MM.1S (cell line): ENCODE results near the gene SGPL1.

ENCODE experiments used
- DNase-seq: peaks from one replicate; pipeline ENCODE4 v3.0.0-alpha.2; 2015
- H2AFZ ChIP-seq: fragments of 300-600 bp; sonication (generic); 2 replicates; pipeline ENCODE4 v1.6.0; 2016; ENCODE audit warnings: antibody characterized with exemption, low read length
- H3F3A ChIP-seq: fragments of 300-600 bp; sonication (generic); 2 replicates; pipeline ENCODE4 v1.6.1; 2016; ENCODE audit warnings: mild to moderate bottlenecking, antibody characterized with exemption, low read length, moderate library complexity, mixed read lengths; ENCODE audit not compliant: insufficient read depth
- H3K27ac ChIP-seq: fragments of 300-600 bp; sonication (generic); 2 replicates; pipeline ENCODE4 v1.5.1; 2016; ENCODE audit warnings: mild to moderate bottlenecking, low read length
- H3K27me3 ChIP-seq: fragments of 300-600 bp; sonication (generic); replicated peaks from 2 replicates; pipeline ENCODE4 v1.6.0; 2016; ENCODE audit warnings: low read length; ENCODE audit not compliant: insufficient read depth
- H3K36me3 ChIP-seq: fragments of 300-600 bp; sonication (generic); replicated peaks from 2 replicates; pipeline ENCODE4 v1.6.1; 2016; ENCODE audit warnings: mild to moderate bottlenecking, low read length, mixed read lengths; ENCODE audit not compliant: insufficient read depth
- H3K4me1 ChIP-seq: fragments of 300-600 bp; sonication (generic); 2 replicates; pipeline ENCODE4 v1.6.1; 2016; ENCODE audit warnings: low read length, mixed read lengths
- H3K4me2 ChIP-seq: fragments of 300-600 bp; sonication (generic); 2 replicates; pipeline ENCODE4 v1.6.0; 2016; ENCODE audit warnings: low read depth, low read length
- H3K4me3 ChIP-seq: fragments of 300-600 bp; sonication (generic); 2 replicates; pipeline ENCODE4 v1.5.1; 2016; ENCODE audit warnings: low read length, mixed read lengths
- H3K79me2 ChIP-seq: fragments of 300-600 bp; sonication (generic); 2 replicates; pipeline ENCODE4 v1.6.1; 2016; ENCODE audit warnings: mixed run types, low read length, mixed read lengths
- H3K9ac ChIP-seq: fragments of 300-600 bp; sonication (generic); 2 replicates; pipeline ENCODE4 v1.6.1; 2016; ENCODE audit warnings: low read length, mixed read lengths
- H3K9me2 ChIP-seq: fragments of 300-600 bp; sonication (generic); replicated peaks from 2 replicates; pipeline ENCODE4 v1.6.1; 2016; ENCODE audit warnings: mild to moderate bottlenecking, low read length, mixed read lengths; ENCODE audit not compliant: insufficient read depth
- H3K9me3 ChIP-seq: fragments of 300-600 bp; sonication (generic); replicated peaks from 2 replicates; pipeline ENCODE4 v1.6.1; 2016; ENCODE audit warnings: mild to moderate bottlenecking, low read length, mixed read lengths; ENCODE audit not compliant: insufficient read depth
- H4K20me1 ChIP-seq: fragments of 300-600 bp; sonication (generic); 2 replicates; pipeline ENCODE4 v1.6.1; 2016; ENCODE audit warnings: mild to moderate bottlenecking, low read length, moderate library complexity, mixed read lengths; ENCODE audit not compliant: insufficient read depth
- EZH2 ChIP-seq: fragments of 300-600 bp; sonication (generic); optimal IDR thresholded peaks from 2 replicates; pipeline ENCODE3; 2017; ENCODE audit warnings: low read depth, mild to moderate bottlenecking, antibody characterized with exemption, low read length, mixed read lengths
- EZH2phosphoT487 ChIP-seq: fragments of 300-600 bp; sonication (generic); IDR thresholded peaks from 2 replicates; pipeline ENCODE4 v1.6.1; 2018; ENCODE audit warnings: antibody characterized with exemption, low read length
- TF ChIP-seq, protein P1 (sequence below): fragments of 300-600 bp; sonication (generic); IDR thresholded peaks from 2 replicates; pipeline ENCODE4 v1.5.1; 2016; ENCODE audit warnings: antibody characterized with exemption, low read length, mixed read lengths

Gene SGPL1

GRCh38 chr10:70780370-70780760 is 35.4 kb upstream of the SGPL1 start:
- DNase-seq, result no peak
- Histone ChIP-seq H3K9ac (no peak overlapping the region), H3K9me2 (no peaks in the 10 kb centered on the region), H3K4me2 (no peak overlapping the region), H3K36me3 (no peaks in the 10 kb centered on the region), H3K9me3 (no peaks in the 10 kb centered on the region), H4K20me1 (no peaks in the 10 kb centered on the region), H3K27ac (no peak overlapping the region), H3K79me2 (no peaks in the 10 kb centered on the region), H2AFZ (no peak overlapping the region), H3K27me3 (no peaks in the 10 kb centered on the region), H3F3A (no peaks in the 10 kb centered on the region), H3K4me1 (no peaks in the 10 kb centered on the region), H3K4me3 (no peak overlapping the region)
- no peak for TF ChIP-seq EZH2phosphoT487
- no peak for TF ChIP-seq EZH2

GRCh38 chr10:70780772-70781171 is 35.0 kb upstream of the SGPL1 start:
- no peak overlapping the region for H3K4me3 ChIP-seq
- H3K4me2 ChIP-seq, result no peak overlapping the region
- no peak overlapping the region for H3K27ac ChIP-seq
- no peaks in the 10 kb centered on the region for H3F3A ChIP-seq
- TF ChIP-seq EZH2 (no peak), EZH2phosphoT487 (no peak)
- TF ChIP-seq, protein P1, sequence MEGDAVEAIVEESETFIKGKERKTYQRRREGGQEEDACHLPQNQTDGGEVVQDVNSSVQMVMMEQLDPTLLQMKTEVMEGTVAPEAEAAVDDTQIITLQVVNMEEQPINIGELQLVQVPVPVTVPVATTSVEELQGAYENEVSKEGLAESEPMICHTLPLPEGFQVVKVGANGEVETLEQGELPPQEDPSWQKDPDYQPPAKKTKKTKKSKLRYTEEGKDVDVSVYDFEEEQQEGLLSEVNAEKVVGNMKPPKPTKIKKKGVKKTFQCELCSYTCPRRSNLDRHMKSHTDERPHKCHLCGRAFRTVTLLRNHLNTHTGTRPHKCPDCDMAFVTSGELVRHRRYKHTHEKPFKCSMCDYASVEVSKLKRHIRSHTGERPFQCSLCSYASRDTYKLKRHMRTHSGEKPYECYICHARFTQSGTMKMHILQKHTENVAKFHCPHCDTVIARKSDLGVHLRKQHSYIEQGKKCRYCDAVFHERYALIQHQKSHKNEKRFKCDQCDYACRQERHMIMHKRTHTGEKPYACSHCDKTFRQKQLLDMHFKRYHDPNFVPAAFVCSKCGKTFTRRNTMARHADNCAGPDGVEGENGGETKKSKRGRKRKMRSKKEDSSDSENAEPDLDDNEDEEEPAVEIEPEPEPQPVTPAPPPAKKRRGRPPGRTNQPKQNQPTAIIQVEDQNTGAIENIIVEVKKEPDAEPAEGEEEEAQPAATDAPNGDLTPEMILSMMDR, result no peak
- no peaks in the 10 kb centered on the region for H3K79me2 ChIP-seq
- H2AFZ ChIP-seq, result no peak overlapping the region
- no peaks in the 10 kb centered on the region for H3K9me3 ChIP-seq
- no peaks in the 10 kb centered on the region for H4K20me1 ChIP-seq
- no peak for DNase-seq
- H3K4me1 ChIP-seq, result no peaks in the 10 kb centered on the region
- no peaks in the 10 kb centered on the region for H3K36me3 ChIP-seq
- H3K9me2 ChIP-seq, result no peaks in the 10 kb centered on the region
- H3K27me3 ChIP-seq, result no peaks in the 10 kb centered on the region
- no peak overlapping the region for H3K9ac ChIP-seq

DNA sequence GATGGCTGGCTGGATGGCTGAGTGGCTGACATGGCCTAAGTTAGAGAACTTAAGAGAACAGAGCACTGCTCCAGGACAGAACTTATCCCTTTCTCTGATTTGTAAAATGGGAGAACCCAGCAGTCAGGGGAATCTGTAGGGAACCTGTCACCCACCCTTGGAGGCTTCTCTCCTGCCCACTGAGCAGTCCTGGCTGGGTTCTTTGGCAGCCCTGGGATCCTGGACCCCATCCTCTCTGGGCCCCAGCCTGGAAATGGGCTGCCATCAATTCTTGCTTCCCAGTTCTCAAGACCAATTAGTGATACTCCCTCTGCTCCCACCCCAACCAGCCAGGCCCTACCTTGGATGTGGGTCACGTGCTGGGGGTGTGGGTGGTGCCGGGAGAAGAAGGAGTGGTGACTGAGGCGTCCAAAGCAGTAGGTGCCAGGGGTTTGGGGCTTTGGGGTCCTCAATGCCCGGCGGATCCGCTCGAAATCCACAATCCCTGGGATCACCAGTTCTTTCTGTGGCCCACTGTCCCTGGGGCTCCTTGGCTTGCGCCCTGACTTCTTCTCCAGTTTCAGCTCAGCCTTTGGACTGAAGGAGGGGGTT is 34.2 kb upstream of the SGPL1 start:
- no peak overlapping the region for H3K27ac ChIP-seq
- no peaks in the 10 kb centered on the region for H3F3A ChIP-seq
- no peaks in the 10 kb centered on the region for H4K20me1 ChIP-seq
- H3K36me3 ChIP-seq, result no peaks in the 10 kb centered on the region
- H3K27me3 ChIP-seq, result no peaks in the 10 kb centered on the region
- H3K4me3 ChIP-seq, result no peak overlapping the region
- DNase-seq, result no peak
- no peaks in the 10 kb centered on the region for H3K4me1 ChIP-seq
- H3K4me2 ChIP-seq, result no peak overlapping the region
- TF ChIP-seq EZH2phosphoT487, result no peak
- TF ChIP-seq, protein P1, result no peak
- TF ChIP-seq EZH2, result no peak
- no peak overlapping the region for H2AFZ ChIP-seq
- H3K9me3 ChIP-seq, result no peaks in the 10 kb centered on the region
- H3K79me2 ChIP-seq, result no peaks in the 10 kb centered on the region
- H3K9ac ChIP-seq, result no peak overlapping the region
- no peaks in the 10 kb centered on the region for H3K9me2 ChIP-seq

GRCh38 chr10:70782086-70782745 is 33.5 kb upstream of the SGPL1 start:
- Histone ChIP-seq H2AFZ (no peak overlapping the region), H3K4me2 (no peak overlapping the region), H3K4me3 (no peak overlapping the region), H3K27me3 (no peaks in the 10 kb centered on the region), H3K4me1 (no peaks in the 10 kb centered on the region), H3K9me2 (no peaks in the 10 kb centered on the region), H3K9me3 (no peaks in the 10 kb centered on the region), H4K20me1 (no peaks in the 10 kb centered on the region), H3K9ac (no peak overlapping the region), H3F3A (no peaks in the 10 kb centered on the region), H3K79me2 (no peaks in the 10 kb centered on the region), H3K27ac (no peak overlapping the region), H3K36me3 (no peaks in the 10 kb centered on the region)
- DNase-seq, result no peak
- TF ChIP-seq, protein P1, result no peak
- TF ChIP-seq EZH2 (no peak), EZH2phosphoT487 (no peak)
